Mucosa of stomach (tissue), 1 donor: ENCODE measurements around the gene HNRNPA3.
"Not testable (repeated sequence)": the region's sequence is repeated elsewhere in the genome, so short reads cannot be mapped to it uniquely, and the experiment has no call there.

Experiments
- H3K27me3 ChIP-seq: one replicate; pipeline ENCODE4 v1.7.0; 2013; ENCODE audit warnings: mild to moderate bottlenecking, low read length; ENCODE audit not compliant: control insufficient read depth, insufficient read depth
- H3K36me3 ChIP-seq: one replicate; pipeline ENCODE4 v1.7.0; 2013; ENCODE audit warnings: low read length; ENCODE audit not compliant: control insufficient read depth, insufficient read depth
- H3K4me1 ChIP-seq: one replicate; pipeline ENCODE4 v1.7.0; 2013; ENCODE audit warnings: mild to moderate bottlenecking, low read length; ENCODE audit not compliant: control insufficient read depth, insufficient read depth
- H3K4me3 ChIP-seq: one replicate; pipeline ENCODE4 v1.7.0; 2013; ENCODE audit warnings: low read length
- H3K9ac ChIP-seq: one replicate; pipeline ENCODE4 v1.7.0; 2013; ENCODE audit warnings: mild to moderate bottlenecking, low read length, moderate library complexity
- H3K9me3 ChIP-seq: one replicate; pipeline ENCODE4 v1.7.0; 2013; ENCODE audit warnings: mild to moderate bottlenecking, low read length, moderate library complexity; ENCODE audit not compliant: control insufficient read depth
- donor health status: Pancreatic carcinoma.

Gene HNRNPA3

GRCh38 chr2:177223436-177223835 is 10.8 kb downstream of the HNRNPA3 start:
- H3K36me3 ChIP-seq, H3K4me3 ChIP-seq, H3K9me3 ChIP-seq, H3K27me3 ChIP-seq, H3K9ac ChIP-seq, H3K4me1 ChIP-seq: not testable (repeated sequence)

- H3K9me3 ChIP-seq: no peaks in the 10 kb centered on the region
- no peak overlapping the region for H3K9ac ChIP-seq
- no peak overlapping the region for H3K4me3 ChIP-seq
- H3K36me3 ChIP-seq: peaks cover 2% of the 10 kb centered on the region
- H3K27me3 ChIP-seq: no peaks in the 10 kb centered on the region
- H3K4me1 ChIP-seq: no peaks in the 10 kb centered on the region
Measured at GRCh38 chr2:177225965-177226360, 13.4 kb downstream of the HNRNPA3 start.

GRCh38 chr2:177229442-177230242 is 17.0 kb downstream of the HNRNPA3 start:
- no peaks in the 10 kb centered on the region for H3K27me3 ChIP-seq
- H3K36me3 ChIP-seq: peaks cover 16% of the 10 kb centered on the region
- no peak overlapping the region for H3K4me3 ChIP-seq
- peaks cover 4% of the 10 kb centered on the region for H3K4me1 ChIP-seq
- no peaks in the 10 kb centered on the region for H3K9me3 ChIP-seq
- H3K9ac ChIP-seq: no peak overlapping the region

- no peaks in the 10 kb centered on the region for H3K27me3 ChIP-seq
- peaks cover 16% of the 10 kb centered on the region for H3K36me3 ChIP-seq
- H3K4me1 ChIP-seq: peaks cover 4% of the 10 kb centered on the region
- H3K9me3 ChIP-seq: no peaks in the 10 kb centered on the region
- no peak overlapping the region for H3K4me3 ChIP-seq
- H3K9ac ChIP-seq: no peak overlapping the region
Measured at GRCh38 chr2:177231270-177231669, 18.7 kb downstream of the HNRNPA3 start.

GRCh38 chr2:177232098-177232704 is 19.6 kb downstream of the HNRNPA3 start:
- Histone ChIP-seq H3K4me1 (peaks cover 4% of the 10 kb centered on the region), H3K27me3 (no peaks in the 10 kb centered on the region), H3K4me3 (no peak overlapping the region), H3K9me3 (no peaks in the 10 kb centered on the region), H3K36me3 (peaks cover 16% of the 10 kb centered on the region), H3K9ac (no peak overlapping the region)

- H3K36me3 ChIP-seq: peaks cover 16% of the 10 kb centered on the region
- H3K9me3 ChIP-seq: no peaks in the 10 kb centered on the region
- H3K4me1 ChIP-seq: peaks cover 18% of the 10 kb centered on the region
- H3K9ac ChIP-seq: no peak overlapping the region
- H3K27me3 ChIP-seq: no peaks in the 10 kb centered on the region
- no peak overlapping the region for H3K4me3 ChIP-seq
Measured at GRCh38 chr2:177234267-177234666, 21.7 kb downstream of the HNRNPA3 start.

GRCh38 chr2:177235855-177236437 is 23.4 kb downstream of the HNRNPA3 start:
- H3K36me3 ChIP-seq: peaks cover 14% of the 10 kb centered on the region
- no peaks in the 10 kb centered on the region for H3K9me3 ChIP-seq
- H3K9ac ChIP-seq: no peak overlapping the region
- H3K27me3 ChIP-seq: no peaks in the 10 kb centered on the region
- no peak overlapping the region for H3K4me3 ChIP-seq
- peaks cover 35% of the 10 kb centered on the region for H3K4me1 ChIP-seq

GRCh38 chr2:177237932-177238331 is 25.3 kb downstream of the HNRNPA3 start:
- no peaks in the 10 kb centered on the region for H3K36me3 ChIP-seq
- no peaks in the 10 kb centered on the region for H3K9me3 ChIP-seq
- peaks cover 54% of the 10 kb centered on the region for H3K4me1 ChIP-seq
- H3K27me3 ChIP-seq: no peaks in the 10 kb centered on the region
- H3K4me3 ChIP-seq: no peak overlapping the region
- H3K9ac ChIP-seq: no peak overlapping the region

GRCh38 chr2:177239053-177239452 is 26.5 kb downstream of the HNRNPA3 start:
- no peaks in the 10 kb centered on the region for H3K27me3 ChIP-seq
- H3K9me3 ChIP-seq: no peaks in the 10 kb centered on the region
- H3K4me1 ChIP-seq: peaks cover 61% of the 10 kb centered on the region
- H3K9ac ChIP-seq: no peak overlapping the region
- no peaks in the 10 kb centered on the region for H3K36me3 ChIP-seq
- no peak overlapping the region for H3K4me3 ChIP-seq

- Histone ChIP-seq H3K36me3 (no peaks in the 10 kb centered on the region), H3K4me3 (no peak overlapping the region), H3K4me1 (peaks cover 67% of the 10 kb centered on the region), H3K27me3 (no peaks in the 10 kb centered on the region), H3K9me3 (no peaks in the 10 kb centered on the region), H3K9ac (no peak overlapping the region)
Measured at GRCh38 chr2:177239932-177240630, 27.5 kb downstream of the HNRNPA3 start.

GRCh38 chr2:177241711-177242120 is 29.1 kb downstream of the HNRNPA3 start:
- H3K9me3 ChIP-seq: no peaks in the 10 kb centered on the region
- peaks cover 77% of the 10 kb centered on the region for H3K4me1 ChIP-seq
- H3K4me3 ChIP-seq: no peak overlapping the region
- H3K36me3 ChIP-seq: no peaks in the 10 kb centered on the region
- no peaks in the 10 kb centered on the region for H3K27me3 ChIP-seq
- H3K9ac ChIP-seq: no peak overlapping the region
